Measurements from ENCODE around the gene PTPRN2. TPM values are rescaled to one million over a fixed set of nuclear protein-coding genes. Genes with fewer than 3 reads are reported as not detected.

Gene PTPRN2
- total RNA-seq, 1 experiment from 2014 or later = 1.1 TPM

- CTCF ChIA-PET = no interaction called here
- Histone ChIP-seq H3K9me3 (ENCODE audit: control insufficient read depth, insufficient read depth, low read depth, low read length) (no peaks in the 10 kb centered on the region), H3K27me3 (ENCODE audit: control insufficient read depth, insufficient read depth, low read length) (no peaks in the 10 kb centered on the region)
Observed at GRCh38 chr7:157556642-157556944, 1031.0 kb downstream of the PTPRN2 start.

GRCh38 chr7:157555944-157556641, 1031.5 kb downstream of the PTPRN2 start:
- Histone ChIP-seq H3K4me1 (ENCODE audit: control insufficient read depth, insufficient read depth, low read length) (no peaks in the 10 kb centered on the region), H3K4me3 (ENCODE audit: low read depth in 2 of 2, low read length in 2 of 2) (no peak overlapping the region), H3K9me3 (ENCODE audit: control insufficient read depth, insufficient read depth, low read depth, low read length) (no peaks in the 10 kb centered on the region), H3K27me3 (ENCODE audit: control insufficient read depth, insufficient read depth, low read length) (no peaks in the 10 kb centered on the region), H3K36me3 (ENCODE audit: control insufficient read depth, insufficient read depth, low read length) (no peaks in the 10 kb centered on the region), H3K27ac (ENCODE audit: low read length) (no peak overlapping the region)
- in situ Hi-C loops (cut with HindIII; ENCODE audit: low pct_unique_long_range_greater_than_20kb, low sequenced_read_pairs) = no loop called here
- ATAC-seq (no peak), DNase-seq (ENCODE audit: low read depth, low spot score) (no peak)
- TF ChIP-seq SIN3A (IDR thresholded peaks at IDR 0.05; ENCODE audit: borderline replicate concordance, insufficient read depth, low read depth, low read length) = no peak
- no peak for TF ChIP-seq REST (IDR thresholded peaks at IDR 0.05; ENCODE audit: insufficient read depth in 1 of 2, low read depth in 2 of 2, low read length in 1 of 2)
- TF ChIP-seq TCF7L2 (IDR thresholded peaks at IDR 0.05; ENCODE audit: low read depth, low read length) = no peak
- intact Hi-C loops (cut with micrococcal nuclease; ENCODE audit: unreplicated experiment) = no loop called here
- ChIA-PET POLR2A (no interaction called here), CTCF (no interaction called here)
- BruUV-seq (replicated peaks) = no TSS peak

More at GRCh38 chr7:157556642-157556944, 1031.0 kb downstream of the PTPRN2 start:
- no peak for ATAC-seq
- no peaks in the 10 kb centered on the region for H3K4me1 ChIP-seq (ENCODE audit: control insufficient read depth, insufficient read depth, low read length)
- no peaks in the 10 kb centered on the region for H3K36me3 ChIP-seq (ENCODE audit: control insufficient read depth, insufficient read depth, low read length)
- in situ Hi-C loops (cut with HindIII; ENCODE audit: low pct_unique_long_range_greater_than_20kb, low sequenced_read_pairs) (no loop called here), intact Hi-C loops (cut with micrococcal nuclease; ENCODE audit: unreplicated experiment) (no loop called here)
- H3K4me3 ChIP-seq (ENCODE audit: low read depth in 2 of 2, low read length in 2 of 2) = no peak overlapping the region
- POLR2A ChIA-PET = no interaction called here
- DNase-seq (ENCODE audit: low read depth, low spot score) = no peak
- BruUV-seq (replicated peaks) = no TSS peak
- H3K27ac ChIP-seq (ENCODE audit: low read length) = no peak overlapping the region
- TF ChIP-seq CTCF (IDR thresholded peaks at IDR 0.05) = no peak
- no peak for TF ChIP-seq POLR2AphosphoS5 (IDR thresholded peaks at IDR 0.05; ENCODE audit: low read depth, low read length)
- no peak for TF ChIP-seq SIN3A (IDR thresholded peaks at IDR 0.05; ENCODE audit: borderline replicate concordance, insufficient read depth, low read depth, low read length)
- TF ChIP-seq TCF7L2 (IDR thresholded peaks at IDR 0.05; ENCODE audit: low read depth, low read length) = no peak
- TF ChIP-seq REST (IDR thresholded peaks at IDR 0.05; ENCODE audit: insufficient read depth in 1 of 2, low read depth in 2 of 2, low read length in 1 of 2) = no peak
